PC-3 (cell line): ENCODE measurements around the gene FKBP3.

ENCODE experiments used
- EZH2 ChIP-seq: fragments of 300-600 bp; sonication (generic); IDR thresholded peaks from one replicate; pipeline ENCODE4 v1.6.1; 2017; ENCODE audit warnings: antibody characterized with exemption, mild to moderate bottlenecking, low read length; ENCODE audit not compliant: unreplicated experiment
- TF ChIP-seq, protein P1 (sequence below): fragments of 300-600 bp; sonication (generic); conservative IDR thresholded peaks from 2 replicates; pipeline ENCODE4 v1.5.1; 2017; ENCODE audit warnings: antibody characterized with exemption, low read depth, mild to moderate bottlenecking, low read length

DNA sequence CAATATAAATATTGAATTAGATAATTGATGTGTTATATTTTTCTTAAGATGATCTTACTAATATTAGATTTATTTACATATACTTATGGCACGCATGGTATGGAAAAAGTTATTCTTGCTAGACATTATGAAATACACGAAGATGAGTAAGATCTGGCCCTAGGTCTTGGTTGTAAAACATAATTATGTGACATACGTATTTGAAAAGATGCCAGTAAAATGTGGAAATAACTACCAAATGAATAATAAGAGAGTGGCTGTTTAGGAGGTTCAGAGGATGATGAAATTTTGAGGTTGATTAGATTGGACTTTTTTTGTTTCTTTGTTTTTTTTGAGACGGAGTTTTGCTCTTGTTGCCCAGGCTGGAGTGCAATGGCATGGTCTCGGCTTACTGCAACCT, 42.8 kb upstream of the FKBP3 start:
- TF ChIP-seq, protein P1, sequence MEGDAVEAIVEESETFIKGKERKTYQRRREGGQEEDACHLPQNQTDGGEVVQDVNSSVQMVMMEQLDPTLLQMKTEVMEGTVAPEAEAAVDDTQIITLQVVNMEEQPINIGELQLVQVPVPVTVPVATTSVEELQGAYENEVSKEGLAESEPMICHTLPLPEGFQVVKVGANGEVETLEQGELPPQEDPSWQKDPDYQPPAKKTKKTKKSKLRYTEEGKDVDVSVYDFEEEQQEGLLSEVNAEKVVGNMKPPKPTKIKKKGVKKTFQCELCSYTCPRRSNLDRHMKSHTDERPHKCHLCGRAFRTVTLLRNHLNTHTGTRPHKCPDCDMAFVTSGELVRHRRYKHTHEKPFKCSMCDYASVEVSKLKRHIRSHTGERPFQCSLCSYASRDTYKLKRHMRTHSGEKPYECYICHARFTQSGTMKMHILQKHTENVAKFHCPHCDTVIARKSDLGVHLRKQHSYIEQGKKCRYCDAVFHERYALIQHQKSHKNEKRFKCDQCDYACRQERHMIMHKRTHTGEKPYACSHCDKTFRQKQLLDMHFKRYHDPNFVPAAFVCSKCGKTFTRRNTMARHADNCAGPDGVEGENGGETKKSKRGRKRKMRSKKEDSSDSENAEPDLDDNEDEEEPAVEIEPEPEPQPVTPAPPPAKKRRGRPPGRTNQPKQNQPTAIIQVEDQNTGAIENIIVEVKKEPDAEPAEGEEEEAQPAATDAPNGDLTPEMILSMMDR: no peak
- no peak for TF ChIP-seq EZH2
